GM19455 (cell line): ENCODE data around the gene DENND1A.

ENCODE experiments used
- ATAC-seq: cut with Tn5 transposase; IDR thresholded peaks from one replicate; pipeline ENCODE4 v1.9.1; 2021; ENCODE audit not compliant: unreplicated experiment

The DENND1A gene

DNA sequence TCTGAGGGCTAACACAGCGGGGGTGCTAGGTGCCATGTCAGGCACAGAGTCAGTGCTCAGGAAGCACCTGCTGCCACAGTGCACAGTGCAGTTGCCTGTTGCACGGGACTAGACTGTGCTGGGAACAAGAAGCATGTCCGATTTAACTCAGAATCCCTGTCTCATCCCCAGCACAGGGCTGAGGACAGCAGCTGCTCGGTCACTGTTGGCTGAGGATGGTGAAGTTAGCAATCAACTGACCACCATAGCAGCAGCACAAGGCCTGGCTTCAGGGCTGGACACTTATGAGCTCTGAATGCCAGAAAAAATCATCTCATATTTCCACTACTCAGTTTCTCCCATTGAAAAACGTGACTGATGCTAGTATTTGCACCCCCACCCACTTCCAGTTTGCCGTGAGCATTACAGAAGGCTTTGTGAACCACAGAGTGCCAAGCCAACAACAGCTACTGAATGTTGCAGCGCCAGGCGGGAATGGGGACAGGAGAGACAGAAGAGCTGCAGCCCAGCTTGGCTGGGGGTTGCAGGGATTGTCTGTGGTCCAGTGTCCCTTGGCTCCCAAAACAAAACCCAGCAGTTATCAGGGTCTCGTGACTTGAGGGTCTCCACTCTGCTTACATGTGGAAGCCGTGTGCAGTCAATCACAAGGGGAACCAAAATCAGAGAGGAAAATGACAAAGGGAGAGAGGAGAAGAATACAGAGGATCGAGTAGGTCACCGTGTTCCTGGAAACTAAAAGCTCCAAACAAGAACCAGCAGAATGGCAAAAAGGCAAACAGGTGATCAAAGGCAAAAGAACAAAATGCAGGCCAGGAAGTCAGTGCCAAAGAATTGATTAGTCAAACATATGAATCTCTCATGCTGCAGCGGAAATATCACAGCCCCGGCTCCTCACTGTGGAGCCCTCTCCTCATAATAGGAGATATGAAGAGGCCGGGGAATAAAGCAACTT is 418.3 kb downstream of the DENND1A start:
- no peak for ATAC-seq

DNA sequence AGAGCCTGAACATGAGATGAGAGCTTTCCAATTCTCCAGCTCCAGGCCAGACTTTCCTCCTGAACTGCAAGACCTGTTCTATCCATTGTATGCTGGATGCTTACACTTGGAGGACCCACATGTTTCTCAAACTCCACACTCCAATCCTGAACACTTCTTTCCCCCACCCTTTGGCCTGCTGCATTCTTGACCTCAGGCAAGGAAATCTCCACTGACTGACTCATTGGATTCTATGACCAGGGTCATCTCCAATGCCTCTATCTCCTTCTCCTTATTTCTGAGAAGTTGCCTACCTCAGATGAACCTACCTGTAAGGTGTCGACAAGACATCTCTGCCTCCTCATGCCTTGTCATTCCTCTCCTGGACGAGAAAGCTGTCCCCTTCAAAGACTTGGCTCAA is 420.3 kb downstream of the DENND1A start:
- no peak for ATAC-seq

DNA sequence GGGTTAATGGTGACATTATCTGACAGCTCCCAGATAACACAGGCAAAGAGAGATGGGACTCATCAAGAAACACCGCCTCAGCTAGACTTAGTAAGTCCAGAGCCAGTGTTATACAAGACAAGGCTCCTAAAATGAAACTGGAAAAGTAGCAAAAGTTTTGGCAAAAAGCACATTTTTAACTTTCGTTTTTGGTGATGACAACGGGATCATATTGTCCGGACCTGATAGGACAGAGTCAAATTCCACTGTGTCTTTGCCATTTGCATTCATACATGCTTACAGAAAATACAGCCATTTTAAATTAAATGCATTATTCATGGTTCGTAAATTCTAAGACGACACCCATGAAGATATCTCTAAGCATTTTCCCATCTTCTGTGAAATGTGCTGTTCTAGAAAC is 421.9 kb downstream of the DENND1A start:
- ATAC-seq = no peak

DNA sequence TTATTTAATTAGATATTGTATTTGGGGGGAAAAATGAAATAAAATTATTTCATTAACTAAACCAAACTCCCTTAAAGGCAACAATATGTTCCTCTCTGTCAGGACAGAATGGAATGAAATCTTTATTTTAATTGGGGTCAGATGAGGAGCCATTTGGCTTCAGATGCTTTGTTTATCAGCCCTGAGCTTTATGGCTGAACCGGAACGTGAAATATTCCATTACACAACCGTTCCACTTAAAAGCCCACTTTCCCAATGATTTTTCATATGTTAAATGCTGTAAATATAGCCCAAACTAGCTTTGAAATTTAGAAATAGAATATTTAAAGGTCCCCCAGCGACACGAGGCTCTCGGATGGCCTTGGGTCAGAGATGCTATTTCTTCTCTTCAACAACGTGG is 424.4 kb downstream of the DENND1A start:
- no peak for ATAC-seq

DNA sequence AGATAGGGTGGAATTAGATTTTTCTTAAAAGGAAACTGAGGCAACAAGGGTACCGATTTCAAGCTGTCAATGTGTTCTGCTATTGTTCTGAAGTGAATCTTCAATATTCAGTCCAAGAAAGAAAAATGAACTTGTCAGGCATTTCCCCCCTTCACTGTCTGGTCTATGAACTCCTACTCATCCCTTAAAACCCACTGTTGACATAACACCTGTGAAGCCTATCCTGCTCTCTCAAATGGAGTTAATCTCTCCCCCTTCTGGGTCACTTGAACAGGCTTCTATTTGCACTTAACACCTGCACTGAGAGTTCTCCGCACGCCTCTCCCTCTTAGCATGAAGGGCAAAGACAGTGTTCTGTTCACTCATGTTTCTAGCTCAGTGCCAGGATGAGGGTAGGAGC is 429.6 kb downstream of the DENND1A start:
- no peak for ATAC-seq

DNA sequence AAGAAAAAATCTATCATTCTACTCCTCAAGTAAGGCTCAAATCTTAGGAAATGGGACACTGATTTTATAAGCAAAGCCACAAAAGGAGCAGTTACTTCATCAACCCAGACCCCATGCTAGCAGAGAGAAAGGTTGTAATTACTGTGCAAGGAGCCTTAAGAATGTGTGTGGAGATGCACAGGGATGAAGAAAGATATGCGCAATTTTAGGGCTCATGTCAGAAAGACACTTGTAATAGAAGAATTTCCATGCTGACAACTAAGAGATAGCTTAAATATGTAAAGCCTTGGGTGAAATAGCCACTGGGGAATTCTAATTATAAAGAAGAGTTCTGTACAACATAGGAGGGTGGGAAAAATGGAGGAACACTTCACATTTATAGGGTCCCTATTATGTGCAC is 432.1 kb downstream of the DENND1A start:
- no peak for ATAC-seq

DNA sequence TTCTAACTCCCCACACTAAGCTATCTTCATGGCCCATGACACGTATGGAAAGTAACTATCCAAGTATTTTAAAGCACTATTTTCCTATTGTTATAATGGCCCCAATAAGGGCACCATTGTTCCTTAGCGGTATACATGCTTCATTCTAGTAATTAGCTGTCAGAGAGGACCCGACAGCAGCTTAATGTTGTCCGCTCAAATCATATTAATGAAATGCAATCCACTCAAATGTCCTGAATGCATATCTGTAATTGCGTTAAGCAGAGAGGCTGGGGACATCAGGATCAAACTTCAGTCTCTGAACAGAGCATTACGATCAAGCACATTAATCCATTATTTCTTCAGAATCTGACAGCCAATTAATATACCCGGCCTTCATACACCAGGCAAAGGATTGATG is 434.2 kb downstream of the DENND1A start:
- no peak for ATAC-seq

DNA sequence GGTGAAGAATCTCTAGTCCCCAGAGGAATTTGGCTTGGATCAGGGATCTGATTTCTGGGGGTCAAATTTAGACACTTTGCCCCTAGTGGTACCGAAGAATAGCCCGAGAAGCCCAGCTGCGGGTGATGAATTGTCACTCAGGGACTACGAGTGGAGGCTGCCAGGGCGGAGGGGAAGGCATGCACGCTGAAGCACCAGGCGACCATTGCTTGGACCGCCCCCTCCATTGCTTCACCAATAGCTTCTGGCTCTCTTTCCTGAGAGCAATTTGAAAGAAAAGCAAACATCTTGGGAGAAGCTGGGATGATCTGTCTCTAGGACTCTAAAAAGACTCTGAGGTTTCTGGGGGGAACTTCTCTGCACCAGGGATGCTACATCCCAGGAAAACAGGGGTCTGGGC is 436.3 kb downstream of the DENND1A start:
- no peak for ATAC-seq

DNA sequence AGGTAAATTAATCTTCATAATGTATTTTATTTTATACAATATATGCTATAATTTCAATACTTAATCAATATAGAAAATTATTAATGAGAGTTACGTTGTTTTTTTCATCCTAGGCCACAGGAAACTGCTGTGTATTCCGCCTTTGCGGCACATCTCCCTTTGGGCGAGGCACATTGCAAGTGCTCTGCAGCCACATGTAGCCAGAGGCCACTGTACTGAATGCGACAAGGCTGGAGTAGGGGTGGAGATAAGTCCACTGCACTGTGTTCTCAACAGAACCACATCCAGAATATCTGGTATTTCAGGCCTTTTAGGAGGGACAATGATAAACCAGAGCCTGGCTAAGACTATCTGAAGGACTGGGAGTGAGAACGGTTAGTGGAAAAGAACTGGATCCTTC is 439.2 kb downstream of the DENND1A start:
- no peak for ATAC-seq

DNA sequence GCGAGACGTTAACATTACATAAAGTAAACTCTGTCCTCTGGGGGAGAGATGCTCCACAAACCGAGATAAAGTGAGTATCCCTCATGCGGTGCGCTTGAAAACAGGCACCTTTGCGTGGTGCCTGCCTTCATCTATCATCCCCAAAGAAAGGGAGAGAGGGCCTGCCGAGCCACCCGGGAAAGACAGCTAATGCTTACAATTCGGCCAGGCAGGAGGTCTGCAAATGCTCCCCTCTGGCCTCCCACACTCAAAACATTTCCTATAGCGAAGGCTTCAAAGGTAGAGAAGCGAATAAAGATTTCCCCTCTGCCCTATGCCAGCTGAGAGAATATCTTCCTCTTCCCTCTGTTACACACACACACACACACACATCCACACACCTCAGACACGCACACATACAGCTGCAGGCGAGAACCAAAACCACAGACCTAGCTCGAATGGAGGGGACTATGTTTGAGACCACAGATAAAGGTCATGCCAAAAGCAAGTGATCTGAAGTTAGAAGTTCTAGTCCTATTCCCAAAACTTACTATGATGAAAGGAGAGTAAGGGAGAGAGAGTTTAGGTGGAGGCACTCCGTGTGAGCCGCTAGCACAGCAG is 441.1 kb downstream of the DENND1A start:
- no peak for ATAC-seq

DNA sequence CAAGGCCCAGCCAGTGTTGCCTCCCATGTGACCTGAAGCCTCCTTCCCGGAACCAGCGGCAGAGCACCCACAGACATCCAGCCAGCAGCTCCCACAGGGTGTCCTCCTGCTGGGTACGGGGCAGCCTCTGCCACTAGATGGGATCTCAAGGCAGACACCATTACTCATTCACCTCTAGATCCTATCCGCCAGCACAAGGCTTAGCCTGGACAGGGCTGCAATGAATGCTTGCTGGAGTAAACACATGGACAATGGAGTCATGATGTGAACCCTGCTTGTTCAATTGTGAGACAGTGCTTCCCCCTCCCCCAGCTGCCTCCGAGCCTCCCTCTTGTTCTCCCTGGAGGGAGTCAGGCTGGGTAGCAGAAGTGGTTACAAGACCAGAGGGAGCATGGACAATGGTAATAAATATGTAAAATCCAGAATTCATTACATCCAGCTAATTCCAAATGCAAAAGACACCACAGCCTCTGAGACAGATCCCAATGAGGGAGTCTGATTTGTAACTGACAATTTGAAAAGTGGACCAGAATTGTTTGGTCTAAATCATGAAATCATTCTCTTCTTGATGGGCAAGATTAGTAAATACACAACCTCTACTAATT is 441.9 kb downstream of the DENND1A start:
- no peak for ATAC-seq

DNA sequence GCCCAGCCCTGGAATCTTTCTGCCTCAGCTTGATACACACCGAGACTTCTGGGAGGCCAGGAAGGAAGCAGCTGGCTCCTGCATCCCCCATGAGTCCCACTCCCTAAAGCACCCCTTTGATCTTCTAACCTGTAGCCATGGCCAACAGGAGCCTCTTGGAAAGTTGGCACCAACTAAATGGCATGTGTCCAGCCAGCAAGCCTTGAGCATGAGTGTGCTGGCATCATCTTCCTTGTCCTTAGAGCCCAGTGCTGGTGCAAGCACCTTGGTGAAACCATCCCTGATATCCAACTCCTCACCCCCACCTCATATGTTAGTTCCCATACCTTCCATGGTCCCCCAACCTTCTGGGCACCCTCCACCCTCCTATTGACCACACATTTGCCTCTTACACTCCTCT is 443.5 kb downstream of the DENND1A start:
- ATAC-seq = no peak

DNA sequence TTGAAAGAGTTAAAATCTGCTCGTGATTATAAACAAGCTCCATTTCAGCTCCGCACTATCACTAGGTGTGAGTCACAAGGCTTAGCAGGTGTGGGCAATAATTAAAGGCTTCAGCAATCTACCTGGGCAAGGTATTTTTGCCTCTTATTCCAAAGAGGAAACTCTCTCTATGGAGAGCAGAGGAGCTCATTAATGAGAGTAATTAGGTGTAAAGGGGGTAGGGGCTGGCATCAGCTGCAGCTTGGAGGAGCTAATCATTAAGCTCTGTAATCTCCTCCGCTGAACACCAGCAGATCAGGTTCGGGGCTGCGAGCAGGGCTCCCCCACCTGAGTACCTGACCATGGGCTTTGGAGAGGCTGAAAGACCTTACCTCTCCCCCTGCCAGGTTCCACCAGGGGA is 444.7 kb downstream of the DENND1A start:
- ATAC-seq = no peak

DNA sequence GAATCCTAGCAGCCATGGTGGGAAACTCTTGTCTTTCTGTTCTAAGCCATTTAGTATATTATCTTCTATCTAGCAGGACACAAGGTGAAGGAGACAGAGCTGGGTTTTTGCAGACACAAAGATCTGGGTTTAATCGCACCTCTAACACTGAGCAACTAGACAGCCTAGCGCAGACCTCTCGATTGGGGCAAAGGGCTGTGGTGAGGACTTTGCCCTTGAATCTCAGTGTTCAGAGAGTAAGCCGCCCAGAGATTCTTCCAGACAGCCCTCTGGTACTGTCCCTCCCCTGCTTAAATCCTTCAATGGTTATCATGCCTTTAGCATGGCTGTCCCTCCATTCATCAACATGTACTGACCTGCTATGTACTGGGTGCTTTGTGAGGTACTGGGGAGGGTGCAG is 445.8 kb downstream of the DENND1A start:
- ATAC-seq = no peak

DNA sequence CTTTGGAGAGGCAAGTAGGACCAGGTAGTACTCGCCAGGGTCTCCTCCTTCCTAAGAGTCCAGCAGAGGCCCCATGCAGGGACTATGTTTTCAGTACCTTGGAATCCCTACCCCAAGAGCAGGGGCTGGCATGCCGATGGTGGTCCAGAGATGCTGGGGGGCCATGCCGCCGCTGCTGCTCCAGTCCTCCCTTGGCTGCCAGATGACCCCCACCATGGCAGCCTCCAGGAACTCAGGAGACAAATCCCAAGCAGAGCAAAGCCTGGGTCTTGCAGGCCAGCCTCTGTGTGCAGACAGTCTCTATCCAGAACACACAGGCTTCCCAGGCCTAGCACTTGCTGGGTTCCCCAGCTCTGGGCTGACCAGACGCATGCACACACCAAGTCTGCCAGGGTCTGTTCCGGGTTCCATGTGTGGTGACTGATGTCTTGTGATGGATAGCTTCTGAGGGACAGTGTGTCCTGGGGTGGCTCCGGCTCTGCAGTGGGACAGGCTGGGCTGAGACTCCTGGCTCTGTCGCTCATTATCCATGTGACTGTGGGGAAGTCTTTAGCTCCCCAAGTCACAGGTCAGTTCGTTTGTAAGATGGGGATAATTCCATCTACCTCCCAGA is 446.6 kb downstream of the DENND1A start:
- no peak for ATAC-seq

DNA sequence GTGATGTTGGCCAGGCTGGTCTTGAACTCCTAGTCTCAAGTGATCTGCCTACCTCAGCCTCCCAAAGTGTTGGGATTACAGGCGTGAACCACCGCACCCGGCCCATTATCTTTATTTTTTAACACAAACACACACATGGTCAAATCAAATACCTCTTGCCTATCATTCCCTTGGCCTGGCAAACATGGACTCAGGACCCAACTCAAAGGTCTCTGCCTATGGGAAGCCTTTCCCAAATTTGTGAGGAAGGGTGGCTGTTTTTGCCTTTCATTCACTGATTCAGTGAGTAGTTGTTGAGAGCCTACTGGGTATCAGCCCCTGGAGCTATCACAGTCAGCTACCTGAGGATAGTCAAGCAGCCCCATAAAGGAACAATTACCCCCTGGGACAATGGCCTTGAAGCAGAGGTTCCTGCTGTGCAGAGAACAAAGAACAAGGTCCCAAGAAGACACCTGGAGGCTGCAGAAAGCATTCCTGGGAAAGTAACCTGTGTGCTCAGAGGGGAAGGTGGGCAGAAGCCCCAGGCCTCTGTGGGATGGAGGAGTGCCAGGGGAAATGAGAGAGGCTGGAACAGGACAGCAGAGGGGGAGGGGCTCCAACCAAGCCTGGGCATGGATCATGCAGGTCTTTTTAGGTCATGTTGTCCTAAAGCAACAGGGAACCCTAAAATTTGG is 447.5 kb downstream of the DENND1A start:
- ATAC-seq = no peak

DNA sequence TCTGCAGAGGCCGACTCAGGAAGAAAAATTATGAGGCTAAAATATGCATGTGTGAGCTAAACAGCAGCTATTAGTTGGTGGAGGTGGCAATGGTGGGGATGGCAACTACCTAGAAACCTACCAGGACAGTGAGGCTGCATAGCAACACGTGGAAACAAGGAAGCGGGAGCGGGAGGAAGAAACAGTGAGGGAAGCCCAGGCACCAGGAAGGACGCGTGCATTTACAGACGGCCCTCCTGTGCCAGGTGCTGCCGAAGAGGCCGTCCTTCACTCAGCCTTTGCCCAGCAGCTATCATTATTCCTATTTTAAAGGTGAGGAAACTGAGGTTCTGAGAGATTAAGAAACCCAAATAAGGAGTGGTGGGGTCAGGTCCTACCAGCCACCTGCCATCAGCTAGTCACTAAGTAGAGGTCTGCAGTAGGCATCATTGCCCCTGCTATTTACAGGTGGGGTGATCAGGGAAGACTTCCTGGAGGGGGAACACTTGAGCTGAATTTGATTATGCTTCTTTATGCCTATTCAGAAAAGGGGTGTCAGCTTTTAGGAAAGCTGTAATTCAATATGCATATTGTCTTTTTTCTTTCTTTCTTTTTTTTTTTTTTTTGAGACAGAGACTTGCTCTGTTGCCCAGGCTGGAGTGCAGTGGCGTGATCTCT is 448.6 kb downstream of the DENND1A start:
- no peak for ATAC-seq

DNA sequence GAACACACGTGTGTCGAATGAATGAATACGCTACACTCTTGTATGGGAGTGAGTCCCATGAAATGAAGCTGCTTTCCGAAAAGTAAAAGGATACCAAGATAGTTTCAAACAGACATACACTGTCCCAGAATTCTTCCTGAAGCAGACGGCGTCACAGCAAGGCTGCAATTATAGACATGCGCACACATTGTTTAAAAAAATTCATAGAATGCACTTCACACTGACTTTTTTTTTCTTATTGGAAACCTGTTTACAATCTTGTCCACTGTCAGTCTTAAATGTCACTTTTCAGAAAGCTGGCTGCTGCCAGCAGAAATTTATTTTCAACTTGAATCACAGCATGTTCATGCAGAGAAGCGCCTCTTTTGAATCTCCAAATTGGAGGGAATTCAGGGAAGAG is 449.1 kb downstream of the DENND1A start:
- no peak for ATAC-seq

DNA sequence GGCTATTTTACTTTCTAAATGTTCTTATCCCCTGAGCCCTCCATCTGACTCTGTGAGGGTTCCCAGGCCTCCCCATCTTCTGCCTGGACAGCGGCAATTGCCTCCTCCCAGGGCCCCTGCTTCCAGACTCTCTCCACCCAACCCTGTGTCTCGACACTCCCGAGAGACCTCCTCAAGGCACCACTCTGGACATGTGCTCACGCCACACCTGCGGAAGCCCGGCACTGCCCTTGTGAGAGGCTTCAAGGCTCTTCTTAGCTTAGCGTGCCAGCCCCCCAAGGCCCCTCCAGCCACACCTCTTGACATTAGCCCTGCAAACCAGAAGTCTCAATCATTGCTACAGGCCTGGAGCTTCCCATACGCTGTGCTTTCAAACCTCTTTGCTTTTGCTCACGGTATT is 449.8 kb downstream of the DENND1A start:
- no peak for ATAC-seq

DNA sequence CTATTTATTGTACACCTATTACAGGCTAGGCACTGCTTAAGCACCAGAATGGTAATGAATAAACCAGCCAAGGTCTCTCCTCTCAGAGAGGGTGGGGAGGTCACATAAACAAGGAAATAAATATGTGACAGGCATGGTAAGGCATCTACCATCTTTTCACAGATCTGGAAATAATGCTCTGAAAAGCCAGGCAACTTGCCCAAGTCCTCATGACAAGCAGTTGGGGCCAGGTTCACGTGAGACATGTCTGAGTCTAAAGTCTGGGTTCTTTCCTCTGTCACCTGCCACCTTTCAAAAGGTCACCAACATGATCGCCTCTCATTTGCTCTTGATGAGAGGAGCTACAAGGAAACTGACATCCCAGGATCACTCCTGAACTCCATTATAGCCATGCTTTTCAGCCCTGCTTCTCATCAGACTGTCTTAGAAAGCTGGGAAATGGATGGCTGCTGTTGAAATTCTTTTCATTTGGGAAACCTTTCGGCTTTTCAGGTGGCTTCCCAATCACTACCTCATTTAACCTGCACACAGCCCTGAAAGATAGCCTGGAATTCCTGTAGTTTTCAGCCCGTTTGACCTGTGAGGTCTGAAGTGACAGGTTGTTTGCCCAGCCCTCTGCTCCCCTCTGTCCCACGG is 450.8 kb downstream of the DENND1A start:
- no peak for ATAC-seq
